H9 (cell line): ENCODE data around the gene LPAR1. TPM values are rescaled to one million over a fixed set of nuclear protein-coding genes. Genes with fewer than 3 reads are reported as not detected.

Experiments used
- DNase-seq: peaks from one replicate; pipeline ENCODE4 v3.0.0-alpha.2; 2017
- H2AFZ ChIP-seq: one replicate; pipeline ENCODE4 v1.6.1; 2013; ENCODE audit warnings: mild to moderate bottlenecking, low read length, control low read depth, moderate library complexity
- H2AK5ac ChIP-seq: 2 replicates; pipeline ENCODE4 v1.6.1; 2013; ENCODE audit warnings: low read length, control low read depth, mixed read lengths; ENCODE audit not compliant: insufficient read length
- H2BK120ac ChIP-seq: one replicate; pipeline ENCODE4 v1.6.1; 2013; ENCODE audit warnings: low read depth, mild to moderate bottlenecking, low read length, control low read depth, inconsistent platforms; ENCODE audit not compliant: poor library complexity, severe bottlenecking
- H2BK12ac ChIP-seq: 2 replicates; pipeline ENCODE4 v1.6.1; 2013; ENCODE audit warnings: low read length, control low read depth, mixed read lengths, low read depth; ENCODE audit not compliant: insufficient read length
- H2BK15ac ChIP-seq: 2 replicates; pipeline ENCODE4 v1.6.1; 2013; ENCODE audit warnings: low read depth, low read length, control low read depth
- H2BK20ac ChIP-seq: one replicate; pipeline ENCODE4 v1.6.1; 2013; ENCODE audit warnings: low read depth, mild to moderate bottlenecking, low read length, control low read depth, inconsistent platforms; ENCODE audit not compliant: poor library complexity, severe bottlenecking
- H2BK5ac ChIP-seq: 2 replicates; pipeline ENCODE4 v1.6.1; 2013; ENCODE audit warnings: low read length, control low read depth, mixed read lengths; ENCODE audit not compliant: insufficient read length
- H3K14ac ChIP-seq: 2 replicates; pipeline ENCODE4 v1.6.1; 2013; ENCODE audit warnings: low read length, control low read depth; ENCODE audit not compliant: insufficient read depth
- H3K18ac ChIP-seq: 2 replicates; pipeline ENCODE4 v1.6.1; 2013; ENCODE audit warnings: low read depth, mild to moderate bottlenecking, mixed read lengths, low read length, control low read depth; ENCODE audit not compliant: insufficient read length
- H3K23ac ChIP-seq: 2 replicates; pipeline ENCODE4 v1.6.1; 2013; ENCODE audit warnings: low read length, control low read depth, mixed read lengths, low read depth; ENCODE audit not compliant: insufficient read length
- H3K23me2 ChIP-seq: 2 replicates; pipeline ENCODE4 v1.6.1; 2013; ENCODE audit warnings: low read depth, mild to moderate bottlenecking, mixed read lengths, low read length, control low read depth; ENCODE audit not compliant: insufficient read length, poor library complexity, severe bottlenecking
- H3K27ac ChIP-seq: 2 replicates; pipeline ENCODE4 v1.5.1; 2013; ENCODE audit warnings: low read length, control low read depth, mixed read lengths, low read depth; ENCODE audit not compliant: insufficient read length
- H3K27me3 ChIP-seq: 2 replicates; pipeline ENCODE4 v1.6.1; 2013; ENCODE audit warnings: low read length, control low read depth, inconsistent platforms; ENCODE audit not compliant: insufficient read depth
- H3K4ac ChIP-seq: 2 replicates; pipeline ENCODE4 v1.6.1; 2013; ENCODE audit warnings: low read depth, mild to moderate bottlenecking, control low read depth, inconsistent platforms, low read length, moderate library complexity
- H3K4me1 ChIP-seq: 2 replicates; pipeline ENCODE4 v1.6.1; 2013; ENCODE audit warnings: low read length, control low read depth, inconsistent platforms; ENCODE audit not compliant: insufficient read depth
- H3K4me2 ChIP-seq: 2 replicates; pipeline ENCODE4 v1.6.1; 2013; ENCODE audit warnings: low read length, control low read depth, mixed read lengths; ENCODE audit not compliant: insufficient read length, insufficient read depth
- H3K56ac ChIP-seq: 2 replicates; pipeline ENCODE4 v1.6.1; 2013; ENCODE audit warnings: low read depth, mild to moderate bottlenecking, mixed read lengths, low read length, control low read depth; ENCODE audit not compliant: insufficient read length
- H3K79me1 ChIP-seq: 2 replicates; pipeline ENCODE4 v1.6.1; 2013; ENCODE audit warnings: low read depth, mild to moderate bottlenecking, moderate library complexity, low read length, control low read depth, inconsistent platforms; ENCODE audit not compliant: insufficient read depth, poor library complexity, severe bottlenecking
- H3K79me2 ChIP-seq: 2 replicates; pipeline ENCODE4 v1.6.1; 2013; ENCODE audit warnings: low read length, control low read depth, inconsistent platforms; ENCODE audit not compliant: insufficient read depth
- H3K9ac ChIP-seq: 2 replicates; pipeline ENCODE4 v1.6.1; 2013; ENCODE audit warnings: low read length, control low read depth, mixed read lengths; ENCODE audit not compliant: insufficient read length; ENCODE audit errors: extremely low read depth
- H3K9me3 ChIP-seq: one replicate; pipeline ENCODE4 v1.6.1; 2013; ENCODE audit warnings: low read depth, low read length, inconsistent platforms; ENCODE audit not compliant: control insufficient read depth
- H3T11ph ChIP-seq: one replicate; pipeline ENCODE4 v1.6.1; 2013; ENCODE audit warnings: mild to moderate bottlenecking, low read length, control low read depth, inconsistent platforms
- H4K20me1 ChIP-seq: one replicate; pipeline ENCODE4 v1.6.1; 2013; ENCODE audit not compliant: control insufficient read depth, insufficient read length, insufficient read depth
- H4K5ac ChIP-seq: 2 replicates; pipeline ENCODE4 v1.6.1; 2013; ENCODE audit warnings: low read depth, mild to moderate bottlenecking, mixed read lengths, low read length, control low read depth; ENCODE audit not compliant: insufficient read length
- H4K8ac ChIP-seq: replicated peaks from 2 replicates; pipeline ENCODE4 v1.6.1; 2013; ENCODE audit warnings: low read length, control low read depth, mixed read lengths, low read depth; ENCODE audit not compliant: insufficient read length
- H4K91ac ChIP-seq: 2 replicates; pipeline ENCODE4 v1.6.1; 2013; ENCODE audit warnings: low read depth, mild to moderate bottlenecking, moderate library complexity, mixed read lengths, low read length, control low read depth; ENCODE audit not compliant: insufficient read length
- H3K27ac Mint-ChIP-seq, 3 experiments: 2 replicates in 2 of 3; 3 replicates in 1 of 3; pipeline ENCODE4 v1.8.0; 2020 to 2021; ENCODE audit warnings: mixed read lengths in 3 of 3, mild to moderate bottlenecking in 1 of 3, moderate library complexity in 1 of 3
- H3K27me3 Mint-ChIP-seq: 2 replicates; pipeline ENCODE4 v1.8.0; 2021; ENCODE audit warnings: low read depth, mild to moderate bottlenecking, moderate library complexity, mixed read lengths
- H3K36me3 Mint-ChIP-seq, 3 experiments: 2 replicates in 2 of 3; 3 replicates in 1 of 3; pipeline ENCODE4 v1.8.0; 2020 to 2021; ENCODE audit warnings: low read depth in 3 of 3, mixed read lengths in 3 of 3; ENCODE audit not compliant: insufficient read depth in 1 of 3
- H3K4me1 Mint-ChIP-seq, 2 experiments: 2 replicates each; pipeline ENCODE4 v1.8.0; 2020; ENCODE audit warnings: mixed read lengths in 2 of 2
- H3K4me3 Mint-ChIP-seq, 2 experiments: 2 replicates in 1 of 2; 3 replicates in 1 of 2; pipeline ENCODE4 v1.8.0; 2020 to 2021; ENCODE audit warnings: mild to moderate bottlenecking in 2 of 2, mixed read lengths in 2 of 2, moderate library complexity in 1 of 2
- H3K9me3 Mint-ChIP-seq, 2 experiments: 2 replicates in 1 of 2; 3 replicates in 1 of 2; pipeline ENCODE4 v1.8.0; 2020; ENCODE audit warnings: mild to moderate bottlenecking in 2 of 2, mixed read lengths in 2 of 2, moderate library complexity in 1 of 2
- CTCF ChIP-seq: fragments of 200-600 bp; sonication (generic); conservative IDR thresholded peaks from 3 replicates; pipeline ENCODE4 v1.8.0; 2021; ENCODE audit warnings: antibody characterized with exemption, mild to moderate bottlenecking
- WGBS: extraction: QIAGEN DNeasy Blood & Tissue Kit; methylation state at CpG from one replicate; pipeline ENCODE4 v1.1.7; 2013; ENCODE audit warnings: missing lambda C conversion rate, low lambda C conversion rate, mixed read lengths; ENCODE audit not compliant: insufficient read length; ENCODE audit errors: extremely low coverage; 5-methylcytosine and 5-hydroxymethylcytosine counted together
- total RNA-seq: library from RNA; stranded (reverse); gene quantifications from 2 replicates; pipeline ENCODE4 v1.2.1, GENCODE V29; 2021

Gene LPAR1
- total RNA-seq, 1 experiment from 2014 or later = 1.3 TPM

- Mint-ChIP-seq H3K27me3 (no peaks in the 10 kb centered on the region), H3K4me3 (no peak overlapping the region), H3K27ac (no peak overlapping the region), H3K36me3 (peaks cover 0 to 7% (median 0%) of the 10 kb centered on the region in 3 experiments; a peak in 2 of 7 replicates), H3K9me3 (peaks cover 0 to 6% of the 10 kb centered on the region in 2 experiments; a peak in 2 of 5 replicates), H3K4me1 (peaks cover 2 to 3% of the 10 kb centered on the region in 2 experiments; a peak in 3 of 4 replicates)
- Histone ChIP-seq H3T11ph (no peak overlapping the region), H2AK5ac (no peak overlapping the region), H3K27me3 (no peaks in the 10 kb centered on the region), H2BK20ac (no peak overlapping the region), H2BK15ac (no peak overlapping the region), H2BK120ac (no peak overlapping the region), H3K9me3 (no peaks in the 10 kb centered on the region), H2BK5ac (no peak overlapping the region), H3K4me2 (no peak overlapping the region), H3K18ac (no peak overlapping the region), H3K14ac (no peak overlapping the region), H2AFZ (no peak overlapping the region), H3K4me1 (no peaks in the 10 kb centered on the region), H4K20me1 (no peaks in the 10 kb centered on the region), H3K4ac (no peak overlapping the region), H2BK12ac (no peak overlapping the region), H3K9ac (no peak overlapping the region), H4K91ac (no peak overlapping the region), H4K5ac (no peak overlapping the region), H3K79me2 (no peaks in the 10 kb centered on the region), H3K56ac (no peak overlapping the region), H3K23me2 (no peaks in the 10 kb centered on the region), H4K8ac (no peak overlapping the region), H3K23ac (no peak overlapping the region), H3K79me1 (no peaks in the 10 kb centered on the region), H3K27ac (no peak overlapping the region)
- no peak for DNase-seq
- no CpG with 5 or more reads among the region's 1 CpG for WGBS
- TF ChIP-seq CTCF = no peak
These were observed 119.8 kb downstream of the LPAR1 start for GRCh38 chr9:110918316-110919049.
